ENCODE results near the gene TBC1D9B.

- TF ChIP-seq CTCF (IDR thresholded peaks at IDR 0.05) (no peak), POLR2A (IDR thresholded peaks at IDR 0.05) (no peak)
Observed at GRCh38 chr5:179919487-179920060, 11.9 kb upstream of the TBC1D9B start.
